HG02970 (cell line): ENCODE results near the gene SNX21.
"Not testable (repeated sequence)": the region's sequence is repeated elsewhere in the genome, so short reads cannot be mapped to it uniquely, and the experiment has no call there.

Experiments used
- ATAC-seq: cut with Tn5 transposase; IDR thresholded peaks from one replicate; pipeline ENCODE4 v1.9.1; 2021; ENCODE audit warnings: mild to moderate bottlenecking, moderate library complexity, moderate number of reproducible peaks; ENCODE audit not compliant: unreplicated experiment, low FRiP score

Gene SNX21

GRCh38 chr20:45821947-45822346, 11.7 kb upstream of the SNX21 start:
- ATAC-seq, result no peak

- no peak for ATAC-seq
Observed at GRCh38 chr20:45822857-45823256, 10.7 kb upstream of the SNX21 start.

- ATAC-seq, result no peak
Observed at GRCh38 chr20:45823949-45824835, 9.4 kb upstream of the SNX21 start.

GRCh38 chr20:45826381-45827019, 7.1 kb upstream of the SNX21 start:
- ATAC-seq, result no peak

- no peak for ATAC-seq
Observed at GRCh38 chr20:45827030-45827652, 6.5 kb upstream of the SNX21 start, which contains the start of gene TNNC2. Gene TNNC2 (minus strand): TSS chr20:45827312. CDS start chr20:45827248, 64 bp downstream.

GRCh38 chr20:45827712-45828111, 5.9 kb upstream of the SNX21 start:
- no peak for ATAC-seq

GRCh38 chr20:45828589-45828988, 5.0 kb upstream of the SNX21 start:
- ATAC-seq, result no peak

GRCh38 chr20:45829673-45830106, 3.9 kb upstream of the SNX21 start:
- not testable (repeated sequence) for ATAC-seq

- ATAC-seq, result no peak
Observed at GRCh38 chr20:45832619-45833018, 980 bp upstream of the SNX21 start.

- no peak for ATAC-seq
Observed at GRCh38 chr20:45833883-45834796, 541 bp downstream of the SNX21 start.

GRCh38 chr20:45834797-45835161, 1.2 kb downstream of the SNX21 start:
- no peak for ATAC-seq

GRCh38 chr20:45835329-45835765, 1.7 kb downstream of the SNX21 start:
- no peak for ATAC-seq

GRCh38 chr20:45835825-45836224, 2.2 kb downstream of the SNX21 start:
- no peak for ATAC-seq

- no peak for ATAC-seq
Observed at GRCh38 chr20:45836841-45837240, 3.2 kb downstream of the SNX21 start.

- ATAC-seq, result no peak
Observed at GRCh38 chr20:45840700-45841198, 7.2 kb downstream of the SNX21 start.

GRCh38 chr20:45841407-45842129, 8.0 kb downstream of the SNX21 start:
- no peak for ATAC-seq

GRCh38 chr20:45842169-45842812, 8.7 kb downstream of the SNX21 start:
- no peak for ATAC-seq

GRCh38 chr20:45843506-45843905, 9.9 kb downstream of the SNX21 start:
- ATAC-seq, result no peak

- no peak for ATAC-seq
Observed at GRCh38 chr20:45845452-45845851, 11.9 kb downstream of the SNX21 start.
